IMR-90 (cell line): ENCODE measurements around the gene CHMP4B. TPM values are rescaled to one million over a fixed set of nuclear protein-coding genes. Genes with fewer than 3 reads are reported as not detected.
A peak's percentile ranks its signal among the peaks of the same experiment; 100 is the strongest.

ENCODE experiments used
- ATAC-seq: fragments of 200-7000 bp; cut with Tn5 transposase; 2 replicates; pipeline ENCODE4 v1.9.1; 2020; ENCODE audit warnings: low read depth, mild to moderate bottlenecking, moderate library complexity
- BruUV-seq: library from RNA; stranded (reverse); fragments of 400-500 nt; replicated peaks from 2 replicates; lab custom pipeline; 2021; lab: Mats Ljungman, UMichigan
- CTCF ChIA-PET: fragments of 300-600 bp; formaldehyde crosslinking; extraction: SDS; loops from one replicate; lab custom pipeline; 2021; ENCODE audit warnings: antibody characterized with exemption; lab: Yijun Ruan, JAX
- POLR2A ChIA-PET: fragments of 300-600 bp; sonication (Branson Sonifier 250); formaldehyde crosslinking; loops from one replicate; lab custom pipeline; 2022; ENCODE audit warnings: antibody characterized with exemption; ENCODE audit not compliant: unreplicated experiment; lab: Charles Lee
- DNase-seq: peaks from one replicate; pipeline ENCODE4 v3.0.0; 2013
- H2AFZ ChIP-seq: replicated peaks from 2 replicates; pipeline ENCODE3; 2013; ENCODE audit warnings: low read length, mild to moderate bottlenecking; ENCODE audit not compliant: poor library complexity
- H2AK5ac ChIP-seq: 2 replicates; pipeline ENCODE4 v1.6.1; 2013; ENCODE audit warnings: low read depth, low read length, inconsistent platforms
- H2AK9ac ChIP-seq: replicated peaks from 2 replicates; pipeline ENCODE3; 2013; ENCODE audit warnings: mild to moderate bottlenecking, low read depth, low read length, moderate library complexity; ENCODE audit not compliant: poor library complexity
- H2BK120ac ChIP-seq: 2 replicates; pipeline ENCODE4 v1.6.1; 2013; ENCODE audit warnings: low read depth, low read length, inconsistent platforms
- H2BK15ac ChIP-seq: 3 replicates; pipeline ENCODE4 v1.6.1; 2013; ENCODE audit warnings: low read depth, low read length, inconsistent platforms
- H2BK20ac ChIP-seq: 2 replicates; pipeline ENCODE4 v1.6.1; 2013; ENCODE audit warnings: low read depth, mild to moderate bottlenecking, inconsistent platforms, low read length, moderate library complexity
- H2BK5ac ChIP-seq: 2 replicates; pipeline ENCODE4 v1.6.1; 2013; ENCODE audit warnings: mild to moderate bottlenecking, low read depth, low read length, inconsistent platforms; ENCODE audit not compliant: poor library complexity, severe bottlenecking
- H3K14ac ChIP-seq: replicated peaks from 2 replicates; pipeline ENCODE4 v1.6.1; 2013; ENCODE audit warnings: low read depth, low read length, inconsistent platforms
- H3K18ac ChIP-seq: 2 replicates; pipeline ENCODE4 v1.6.1; 2013; ENCODE audit warnings: low read depth, low read length, control low read depth
- H3K23ac ChIP-seq: 2 replicates; pipeline ENCODE4 v1.6.1; 2013; ENCODE audit warnings: low read depth, low read length, inconsistent platforms
- H3K27ac ChIP-seq: 2 replicates; pipeline ENCODE4 v1.5.1; 2013; ENCODE audit warnings: mild to moderate bottlenecking, control low read depth, low read length; ENCODE audit not compliant: insufficient read depth
- H3K27me3 ChIP-seq: 2 replicates; pipeline ENCODE4 v1.6.1; 2013; ENCODE audit warnings: low read length; ENCODE audit not compliant: control insufficient read depth, insufficient read depth
- H3K36me3 ChIP-seq: 2 replicates; pipeline ENCODE4 v1.6.1; 2013; ENCODE audit warnings: low read length, mixed read lengths; ENCODE audit not compliant: control insufficient read depth, insufficient read depth
- H3K4ac ChIP-seq: 2 replicates; pipeline ENCODE4 v1.6.1; 2013; ENCODE audit warnings: low read depth, low read length, inconsistent platforms
- H3K4me1 ChIP-seq: 2 replicates; pipeline ENCODE4 v1.6.1; 2013; ENCODE audit warnings: low read length, mixed read lengths; ENCODE audit not compliant: control insufficient read depth, insufficient read depth
- H3K4me2 ChIP-seq: 2 replicates; pipeline ENCODE4 v1.6.1; 2013; ENCODE audit warnings: low read depth, mild to moderate bottlenecking, control low read depth, low read length, moderate library complexity
- H3K4me3 ChIP-seq: 2 replicates; pipeline ENCODE4 v1.5.1; 2013; ENCODE audit warnings: low read depth, mild to moderate bottlenecking, control low read depth, low read length, moderate library complexity; ENCODE audit not compliant: insufficient read depth
- H3K56ac ChIP-seq: 2 replicates; pipeline ENCODE4 v1.6.1; 2013; ENCODE audit warnings: low read length, inconsistent platforms; ENCODE audit not compliant: insufficient read depth; ENCODE audit errors: extremely low read depth
- H3K79me1 ChIP-seq, 2 experiments: 2 replicates each; pipeline ENCODE4 v1.6.1; 2013; ENCODE audit warnings: low read length in 2 of 2, inconsistent platforms in 1 of 2, low read depth in 1 of 2
- H3K9ac ChIP-seq: 2 replicates; pipeline ENCODE4 v1.6.1; 2013; ENCODE audit warnings: low read depth, low read length, control low read depth
- H3K9me1 ChIP-seq: 2 replicates; pipeline ENCODE4 v1.6.1; 2013; ENCODE audit warnings: low read length, inconsistent platforms; ENCODE audit not compliant: insufficient read depth
- H3K9me3 ChIP-seq: 2 replicates; pipeline ENCODE4 v1.6.1; 2013; ENCODE audit warnings: low read length; ENCODE audit not compliant: control insufficient read depth, insufficient read depth
- H4K20me1 ChIP-seq: 2 replicates; pipeline ENCODE4 v1.6.1; 2013; ENCODE audit warnings: low read length, inconsistent platforms; ENCODE audit not compliant: insufficient read depth
- H4K5ac ChIP-seq: 2 replicates; pipeline ENCODE4 v1.6.1; 2013; ENCODE audit warnings: mild to moderate bottlenecking, low read depth, low read length, control low read depth
- H4K8ac ChIP-seq, 2 experiments: 2 replicates each; pipeline ENCODE4 v1.6.1; 2013; ENCODE audit warnings: low read depth in 2 of 2, low read length in 2 of 2, control low read depth in 1 of 2, inconsistent platforms in 1 of 2
- H4K91ac ChIP-seq: 2 replicates; pipeline ENCODE4 v1.6.1; 2013; ENCODE audit warnings: low read depth, low read length, inconsistent platforms; ENCODE audit not compliant: insufficient read depth
- BHLHE40 ChIP-seq: fragments of 150-350 bp; IDR thresholded peaks from 2 replicates; pipeline ENCODE4 v1.6.1; 2016; ENCODE audit warnings: mild to moderate bottlenecking, low read depth, low read length
- CEBPB ChIP-seq: IDR thresholded peaks from 2 replicates; pipeline ENCODE4 v1.6.1; 2012; ENCODE audit warnings: low read depth, low read length, improper control_type of control experiment
- CHD1 ChIP-seq: IDR thresholded peaks from 2 replicates; pipeline ENCODE4 v1.6.1; 2012; ENCODE audit warnings: low read depth, low read length, improper control_type of control experiment
- ELK1 ChIP-seq: fragments of 150-350 bp; IDR thresholded peaks from 2 replicates; pipeline ENCODE4 v1.6.1; 2016; ENCODE audit warnings: low read depth, mild to moderate bottlenecking, low read length, moderate library complexity, borderline replicate concordance
- FOS ChIP-seq: fragments of 150-350 bp; IDR thresholded peaks from 2 replicates; pipeline ENCODE4 v1.6.1; 2016; ENCODE audit warnings: low read depth, low read length
- MAFK ChIP-seq: IDR thresholded peaks from 2 replicates; pipeline ENCODE4 v1.6.1; 2012; ENCODE audit warnings: low read depth, low read length, improper control_type of control experiment
- NFE2L2 ChIP-seq: fragments of 150-350 bp; IDR thresholded peaks from 2 replicates; pipeline ENCODE4 v1.6.1; 2016; ENCODE audit warnings: low read depth, mild to moderate bottlenecking, low read length
- POLR2A ChIP-seq: IDR thresholded peaks from 2 replicates; pipeline ENCODE4 v1.6.1; 2012; ENCODE audit warnings: mild to moderate bottlenecking, low read depth, low read length
- RAD21 ChIP-seq: IDR thresholded peaks from 2 replicates; pipeline ENCODE4 v1.6.1; 2012; ENCODE audit warnings: low read length, improper control_type of control experiment
- RCOR1 ChIP-seq: IDR thresholded peaks from 2 replicates; pipeline ENCODE4 v1.6.1; 2012; ENCODE audit warnings: mild to moderate bottlenecking, low read length, improper control_type of control experiment; ENCODE audit not compliant: insufficient replicate concordance
- WGBS, 2 experiments: methylation state at CpG; one replicate each; pipeline versions ENCODE4 v1.1.5 to v1.1.7; 2013; ENCODE audit warnings: missing lambda C conversion rate in 2 of 2; ENCODE audit not compliant: insufficient read length in 1 of 2; ENCODE audit errors: extremely low coverage in 2 of 2; 5-methylcytosine and 5-hydroxymethylcytosine counted together
- dilution Hi-C: fragments of 300-500 bp; cut with HindIII; formaldehyde crosslinking; loops from one replicate; pipeline ENCODE4 v1.14.3; 2018; ENCODE audit warnings: low sequenced_read_pairs; ENCODE audit not compliant: unreplicated experiment
- in situ Hi-C: fragments of 300-500 bp; cut with MboI; formaldehyde crosslinking; loops from 3 replicates; pipeline ENCODE4 v1.14.3; 2019; ENCODE audit warnings: low sequenced_read_pairs, inconsistent platforms, mixed read lengths
- intact Hi-C: fragments of 100-400 bp; cut with micrococcal nuclease; formaldehyde crosslinking; loops from 2 replicates; pipeline ENCODE4 v1.10.0; 2022
- polyA plus RNA-seq, 3 experiments: library from polyadenylated mRNA; depleted of rRNA; stranded (reverse); fragments of >200 nt; gene quantifications; 2 replicates each; pipeline ENCODE4 v1.2.3, GENCODE V29; 2012; ENCODE audit warnings: low replicate concordance in 1 of 3
- total RNA-seq: library from RNA; depleted of rRNA; stranded (reverse); fragments of >200 nt; gene quantifications from 2 replicates; pipeline ENCODE4 v1.2.3, GENCODE V29; 2012
- TF ChIP-seq, protein P1 (sequence below): conservative IDR thresholded peaks from 2 replicates; pipeline ENCODE4 v1.5.1; 2012; ENCODE audit warnings: mild to moderate bottlenecking, low read depth, low read length, improper control_type of control experiment

The CHMP4B gene
- total and polyA plus RNA-seq, 2 of the 4 experiments (the other 2 are of a cell fraction), result 30.3 to 94.8 TPM

- WGBS, 2 experiments, result 90% methylated on average over 4 of the region's 9 CpGs; no CpG with 5 or more reads in 1 of the 2 experiments
- Histone ChIP-seq H3K23ac (no peak overlapping the region), H3K27me3 (no peaks in the 10 kb centered on the region), H3K9me3 (no peaks in the 10 kb centered on the region), H2BK20ac (no peak overlapping the region), H3K4ac (no peak overlapping the region), H3K79me1 (no peaks in the 10 kb centered on the region; a peak in 1 of 4 replicates), H2AFZ (no peak overlapping the region), H3K4me3 (no peak overlapping the region), H2BK120ac (no peak overlapping the region), H3K4me2 (no peak overlapping the region), H4K5ac (no peak overlapping the region), H4K20me1 (peaks cover 14% of the 10 kb centered on the region; the same call in 1 of the 2 replicates), H2BK15ac (no peak overlapping the region), H3K18ac (no peak overlapping the region), H2AK5ac (peak overlapping the region; percentile 17; the same call in 1 of the 2 replicates), H4K91ac (no peak overlapping the region), H3K27ac (no peak overlapping the region), H3K9me1 (no peaks in the 10 kb centered on the region), H3K9ac (no peak overlapping the region), H3K14ac (no peak overlapping the region), H3K36me3 (peaks cover 1% of the 10 kb centered on the region; the same call in 1 of the 2 replicates), H4K8ac (no peak overlapping the region), H3K4me1 (peaks cover 10% of the 10 kb centered on the region), H3K56ac (no peak overlapping the region), H2AK9ac (no peak overlapping the region), H2BK5ac (no peak overlapping the region)
- POLR2A ChIA-PET, result interaction anchor here (0.6 kb wide), 1 partner anchor 22 kb away, joined by 3 read pairs; no protein-coding TSS in a partner anchor
- BruUV-seq, result no TSS peak
- ATAC-seq, result no peak
- dilution Hi-C loops, result no loop called here
- intact Hi-C loops, result no loop called here
- no peak for TF ChIP-seq FOS
- TF ChIP-seq POLR2A, result no peak
- no peak for TF ChIP-seq BHLHE40
- TF ChIP-seq RAD21, result no peak
- no peak for TF ChIP-seq CHD1
- TF ChIP-seq, protein P1, sequence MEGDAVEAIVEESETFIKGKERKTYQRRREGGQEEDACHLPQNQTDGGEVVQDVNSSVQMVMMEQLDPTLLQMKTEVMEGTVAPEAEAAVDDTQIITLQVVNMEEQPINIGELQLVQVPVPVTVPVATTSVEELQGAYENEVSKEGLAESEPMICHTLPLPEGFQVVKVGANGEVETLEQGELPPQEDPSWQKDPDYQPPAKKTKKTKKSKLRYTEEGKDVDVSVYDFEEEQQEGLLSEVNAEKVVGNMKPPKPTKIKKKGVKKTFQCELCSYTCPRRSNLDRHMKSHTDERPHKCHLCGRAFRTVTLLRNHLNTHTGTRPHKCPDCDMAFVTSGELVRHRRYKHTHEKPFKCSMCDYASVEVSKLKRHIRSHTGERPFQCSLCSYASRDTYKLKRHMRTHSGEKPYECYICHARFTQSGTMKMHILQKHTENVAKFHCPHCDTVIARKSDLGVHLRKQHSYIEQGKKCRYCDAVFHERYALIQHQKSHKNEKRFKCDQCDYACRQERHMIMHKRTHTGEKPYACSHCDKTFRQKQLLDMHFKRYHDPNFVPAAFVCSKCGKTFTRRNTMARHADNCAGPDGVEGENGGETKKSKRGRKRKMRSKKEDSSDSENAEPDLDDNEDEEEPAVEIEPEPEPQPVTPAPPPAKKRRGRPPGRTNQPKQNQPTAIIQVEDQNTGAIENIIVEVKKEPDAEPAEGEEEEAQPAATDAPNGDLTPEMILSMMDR, result no peak
- TF ChIP-seq CEBPB, result no peak
- TF ChIP-seq ELK1, result no peak
- no peak for TF ChIP-seq NFE2L2
- no peak for TF ChIP-seq MAFK
- TF ChIP-seq RCOR1, result no peak
- in situ Hi-C loops, result no loop called here
- CTCF ChIA-PET, result interaction anchor here (1.0 to 1.7 kb wide), 3 partner anchors 10 to 44 kb away, joined by 3 to 7 read pairs (median 5); partner anchors contain the start of gene CHMP4B
- no peak for DNase-seq
Observed at GRCh38 chr20:33791540-33791939, 19.6 kb upstream of the CHMP4B start.
